ENCODE results near the gene CAPN12. TPM values are rescaled to one million over a fixed set of nuclear protein-coding genes. Genes with fewer than 3 reads are reported as not detected.

The CAPN12 gene
- total and polyA plus RNA-seq, 4 donors = 3.8 to 28.7 (median 8.8) TPM

GRCh38 chr19:38701455-38702063, 42.7 kb downstream of the CAPN12 start:
- H3K36me3 ChIP-seq (ENCODE audit: control insufficient read depth in 4 of 4, insufficient read depth in 3 of 4, low read depth in 1 of 4, low read length in 3 of 4) = peaks cover 10 to 30% (median 15%) of the 10 kb centered on the region in 4 donors
- TF ChIP-seq HNF4A (conservative IDR thresholded peaks at IDR 0.05) (peak; percentile 99), FOXA2 (IDR thresholded peaks at IDR 0.05) (peak; percentile 44), GABPA (IDR thresholded peaks at IDR 0.05 in 1 of 2, conservative IDR thresholded peaks at IDR 0.05 in 1 of 2) (peak in 1 of 2 donors; percentile 34), YY1 (IDR thresholded peaks at IDR 0.05) (peak; percentile 88), TAF1 (conservative IDR thresholded peaks at IDR 0.05) (no peak), ZBTB33 (IDR thresholded peaks at IDR 0.05) (no peak), ATF3 (IDR thresholded peaks at IDR 0.05) (no peak), FOXA1 (IDR thresholded peaks at IDR 0.05) (no peak), REST (IDR thresholded peaks at IDR 0.05) (no peak), RXRA (IDR thresholded peaks at IDR 0.05) (peak; percentile 88 to 96), HNF4G (IDR thresholded peaks at IDR 0.05) (peak; percentile 98), SP1 (IDR thresholded peaks at IDR 0.05) (peak; percentile 96), CTCF (IDR thresholded peaks at IDR 0.05; ENCODE audit: low read depth, low read length, missing input control) (no peak), NR2F2 (IDR thresholded peaks at IDR 0.05) (peak; percentile 43), EGR1 (IDR thresholded peaks at IDR 0.05; ENCODE audit: low read depth in 2 of 2) (peak in 1 of 2 donors; percentile 29), JUND (IDR thresholded peaks at IDR 0.05) (peak in 1 of 2 donors; percentile 81), MAX (IDR thresholded peaks at IDR 0.05) (no peak), RAD21 (IDR thresholded peaks at IDR 0.05) (peak; percentile 54 to 62)
- H3K4me1 ChIP-seq (ENCODE audit: control insufficient read depth in 4 of 4, insufficient read depth in 4 of 4, low read length in 3 of 4) = peaks cover 13 to 64% (median 51%) of the 10 kb centered on the region in 4 donors
- peak overlapping the region; percentile 65 to 78 for H3K27ac ChIP-seq (ENCODE audit: low read depth in 1 of 2, low read length in 2 of 2)
- no peak overlapping the region for H3K4me3 ChIP-seq (ENCODE audit: low read depth in 1 of 3, low read length in 3 of 3)
- no peaks in the 10 kb centered on the region for H3K27me3 ChIP-seq (ENCODE audit: control insufficient read depth in 4 of 4, insufficient read depth in 4 of 4, low read length in 3 of 4)
- no peak overlapping the region for H3K9ac ChIP-seq (ENCODE audit: low read depth in 1 of 2, low read length in 2 of 2)
- no peaks in the 10 kb centered on the region for H3K9me3 ChIP-seq (ENCODE audit: control insufficient read depth in 4 of 4, low read length in 3 of 4)
- peak; percentile 68 for DNase-seq (ENCODE audit: low spot score)
- 36% methylated on average over 11 of the region's 11 CpGs for WGBS
